ENCODE measurements around the gene NR5A1.

The NR5A1 gene

GRCh38 chr9:124506931-124507879 lies at the start of gene NR5A1:
TSS of gene NR5A1 (minus strand) at chr9:124507399. CDS start at chr9:124503395, 4,004 bp downstream.
- no peak for FAIRE-seq

- FAIRE-seq, result no peak
These were observed 47.8 kb upstream of the NR5A1 start for GRCh38 chr9:124555043-124555442.

GRCh38 chr9:124553738-124554137 lies 46.5 kb upstream of the NR5A1 start:
- FAIRE-seq, result no peak

DNA sequence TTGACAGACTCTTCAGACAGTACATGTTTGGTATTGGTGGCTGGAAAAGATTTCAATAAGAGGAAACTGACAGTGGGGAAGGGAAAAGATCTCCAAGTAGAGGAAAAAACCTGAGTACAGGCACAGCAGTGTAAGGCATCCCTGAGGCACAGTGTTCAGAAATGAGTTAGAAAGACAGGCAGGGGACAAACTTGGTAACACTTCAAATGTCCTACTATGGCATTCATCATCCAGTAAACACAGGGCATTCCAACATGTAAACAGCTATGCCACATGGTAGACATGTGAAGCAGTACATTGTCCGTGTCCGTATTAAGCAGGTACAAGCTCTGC lies 45.0 kb upstream of the NR5A1 start:
- no peak for FAIRE-seq

GRCh38 chr9:124551472-124552272 lies 44.5 kb upstream of the NR5A1 start:
- FAIRE-seq, result no peak

DNA sequence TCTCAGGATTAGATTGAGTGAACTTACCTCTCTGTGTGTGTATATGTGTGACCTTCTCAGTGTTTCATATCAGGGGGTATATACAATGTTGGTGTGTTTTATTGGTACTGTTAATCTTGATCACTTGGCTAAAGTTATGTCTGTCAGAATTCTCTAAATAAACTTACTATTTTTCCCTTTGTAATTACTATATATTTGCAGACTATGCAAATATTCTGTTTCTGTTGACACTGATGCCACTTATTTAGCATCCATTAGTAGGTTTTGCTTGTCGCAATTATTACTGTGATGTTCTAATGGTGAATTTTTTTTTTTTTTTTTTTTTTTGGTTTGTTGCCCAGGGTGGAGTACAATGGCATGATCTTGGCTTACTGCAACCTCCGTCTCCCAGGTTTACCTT lies 42.9 kb upstream of the NR5A1 start:
- FAIRE-seq, result no peak

DNA sequence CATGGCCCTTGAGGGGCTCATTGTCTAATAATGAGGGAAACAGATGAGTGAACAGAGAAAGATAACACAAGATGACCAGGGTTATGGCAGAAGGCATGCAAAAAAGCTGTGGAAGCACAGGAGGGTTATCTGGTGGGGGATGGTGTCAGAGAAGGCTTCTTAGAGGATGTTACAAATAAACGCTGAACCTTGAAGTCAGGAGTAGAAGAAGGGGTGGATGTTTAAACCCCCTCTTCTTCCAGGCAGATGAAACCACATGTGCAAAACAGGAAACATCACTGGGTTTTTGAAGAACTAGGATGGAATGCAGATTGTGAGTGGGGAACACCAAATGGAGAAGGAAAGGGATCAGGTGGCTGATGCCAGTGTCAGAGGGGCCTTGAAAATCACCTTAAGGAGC lies 41.8 kb upstream of the NR5A1 start:
- no peak for FAIRE-seq

DNA sequence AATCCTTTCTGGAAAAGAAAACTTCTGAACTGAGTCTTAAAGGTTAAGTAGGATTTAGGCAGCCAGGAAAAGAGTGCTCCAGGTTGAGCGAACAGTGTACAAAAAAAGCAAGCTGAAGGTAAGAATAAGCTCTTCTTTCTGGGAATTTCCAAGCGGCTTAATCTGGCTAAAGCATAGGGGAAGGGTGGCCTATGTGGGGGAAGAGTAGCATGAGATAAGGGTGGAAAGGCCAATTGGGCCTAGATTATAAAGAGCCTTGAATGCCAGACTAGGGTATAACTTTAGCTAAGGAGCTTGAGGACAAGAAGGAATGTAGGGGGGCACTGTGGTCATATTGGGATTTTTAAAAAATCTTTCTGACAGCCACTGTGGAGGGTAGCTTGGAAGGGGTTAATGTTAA lies 37.3 kb upstream of the NR5A1 start:
- no peak for FAIRE-seq

- FAIRE-seq, result no peak
These were observed 34.6 kb upstream of the NR5A1 start for GRCh38 chr9:124541824-124542223.

DNA sequence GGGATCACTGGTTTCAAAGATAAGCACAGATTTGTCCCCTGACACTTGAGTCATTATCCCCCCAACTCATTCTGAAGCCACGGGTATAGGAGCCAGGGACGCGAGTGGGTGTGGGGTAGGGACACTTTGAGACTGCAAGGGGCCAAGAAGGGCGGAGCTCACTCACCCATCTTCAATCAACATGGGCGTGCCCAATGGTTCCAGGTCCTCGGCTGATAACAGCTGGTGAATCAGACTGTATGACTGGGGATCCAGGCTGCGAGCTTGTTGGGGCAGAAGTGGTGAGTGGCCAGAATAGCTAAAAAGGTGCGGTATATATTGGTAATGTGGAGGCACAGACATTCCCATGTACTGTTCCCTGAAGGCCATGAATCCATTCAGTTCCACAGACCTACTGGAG lies 30.7 kb upstream of the NR5A1 start:
- FAIRE-seq, result no peak

GRCh38 chr9:124535846-124536245 lies 28.6 kb upstream of the NR5A1 start:
- no peak for FAIRE-seq

DNA sequence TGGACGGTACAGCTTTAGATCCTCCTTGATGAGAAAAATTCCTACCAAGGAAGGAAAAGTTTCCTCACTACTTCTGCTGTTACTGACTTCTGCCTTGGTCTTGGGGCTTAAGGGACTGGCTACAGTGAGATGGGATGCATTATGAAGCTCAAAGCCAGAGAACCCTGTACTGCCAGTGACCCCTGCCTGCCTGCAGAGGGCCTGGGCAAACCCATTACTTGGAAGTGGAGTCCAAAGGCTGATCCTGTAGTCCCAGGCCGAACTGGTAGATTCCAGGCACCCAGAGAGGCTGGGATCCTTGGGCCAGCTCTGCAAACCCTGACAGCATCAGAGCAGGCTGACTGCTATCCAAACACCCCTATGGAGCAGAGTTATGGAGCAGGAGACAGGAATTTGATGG lies 25.7 kb upstream of the NR5A1 start:
- no peak for FAIRE-seq

GRCh38 chr9:124531115-124531514 lies 23.9 kb upstream of the NR5A1 start:
- FAIRE-seq, result no peak

GRCh38 chr9:124530246-124530645 lies 23.0 kb upstream of the NR5A1 start:
- FAIRE-seq, result no peak

- FAIRE-seq, result no peak
These were observed 20.6 kb upstream of the NR5A1 start for GRCh38 chr9:124527781-124528180.

DNA sequence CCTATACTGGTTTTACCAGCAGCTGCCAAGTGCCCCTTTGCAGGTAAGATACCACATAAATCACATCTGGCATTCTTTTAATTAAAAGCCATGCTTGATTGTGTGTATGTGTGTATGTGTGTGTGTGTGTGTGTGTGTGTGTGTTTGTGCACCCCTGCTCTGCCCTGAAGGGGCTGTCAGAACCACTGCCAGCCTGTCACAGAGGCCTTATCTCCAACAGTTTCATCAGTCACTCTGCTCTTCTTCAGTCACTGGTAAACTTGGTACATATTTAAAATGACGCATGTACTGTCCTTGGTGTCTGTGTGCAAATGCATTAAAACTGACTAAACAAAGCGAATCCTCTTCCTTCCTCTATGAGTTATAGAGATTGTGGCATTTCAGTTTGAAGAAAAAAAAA lies 19.0 kb upstream of the NR5A1 start:
- FAIRE-seq, result no peak

DNA sequence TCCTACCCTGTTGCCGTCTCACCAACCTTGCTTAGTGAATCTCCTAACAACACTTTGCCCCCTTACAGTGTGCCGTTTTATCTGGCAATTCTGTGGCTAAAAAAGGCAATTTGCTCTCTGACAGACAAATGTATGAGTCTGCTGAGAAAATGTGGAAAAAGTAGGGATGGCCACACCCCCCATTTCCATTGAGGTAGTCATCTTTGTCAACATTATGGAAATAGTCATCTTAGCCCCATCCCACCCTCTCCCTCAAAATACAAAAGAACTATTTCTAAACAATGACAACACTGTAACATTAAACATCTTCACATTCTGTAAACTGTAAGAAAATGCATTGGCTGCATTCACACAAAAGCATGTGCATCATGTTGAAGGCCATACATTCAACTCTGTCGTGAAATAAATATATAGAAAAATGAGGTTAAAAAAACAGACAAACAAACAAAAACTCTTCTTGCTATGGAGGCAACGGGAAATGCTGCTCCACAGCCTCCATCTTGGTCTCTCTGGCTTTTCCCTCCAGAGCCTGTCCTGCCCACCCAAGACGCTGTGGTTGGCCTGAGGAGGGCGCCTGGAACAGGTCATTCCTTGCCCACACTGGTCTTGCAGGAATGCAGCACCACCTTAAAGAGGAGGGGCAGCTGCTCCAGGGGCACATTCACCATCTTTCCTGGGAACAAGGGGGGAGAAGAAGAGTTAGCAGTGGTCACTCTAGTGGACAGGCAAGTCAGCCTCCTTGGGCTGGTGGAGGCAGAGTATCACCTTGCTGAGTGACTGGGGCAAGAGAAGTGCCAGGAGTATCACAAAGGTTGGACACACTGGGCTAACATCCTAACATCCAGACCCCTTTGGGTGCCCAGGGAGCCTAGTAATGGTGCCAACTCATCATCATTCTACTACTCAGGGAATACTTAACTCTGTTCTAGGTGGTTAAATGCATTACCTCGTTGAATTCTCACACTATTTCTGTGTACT lies 15.2 kb upstream of the NR5A1 start:
- no peak for FAIRE-seq

DNA sequence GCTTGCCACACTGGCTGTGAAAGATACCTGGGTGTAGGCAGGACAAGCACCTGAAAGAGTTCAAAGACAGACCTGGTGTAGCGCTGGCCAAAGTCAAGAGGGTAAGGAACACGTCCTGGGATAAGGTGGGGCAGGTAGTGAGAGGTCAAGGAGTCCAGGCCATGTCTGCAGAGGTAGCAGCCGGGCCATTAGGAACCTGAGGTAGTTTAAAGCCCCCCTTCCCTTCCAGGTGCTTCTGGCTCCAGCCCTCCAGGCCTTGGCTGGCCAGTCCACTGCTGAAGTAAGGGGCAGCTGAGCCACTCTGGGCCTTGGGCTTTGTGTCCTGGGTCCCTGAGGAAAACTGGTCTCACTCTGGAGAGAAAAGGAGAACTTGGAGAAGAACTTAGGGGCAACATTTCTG lies 13.9 kb upstream of the NR5A1 start:
- FAIRE-seq, result no peak

DNA sequence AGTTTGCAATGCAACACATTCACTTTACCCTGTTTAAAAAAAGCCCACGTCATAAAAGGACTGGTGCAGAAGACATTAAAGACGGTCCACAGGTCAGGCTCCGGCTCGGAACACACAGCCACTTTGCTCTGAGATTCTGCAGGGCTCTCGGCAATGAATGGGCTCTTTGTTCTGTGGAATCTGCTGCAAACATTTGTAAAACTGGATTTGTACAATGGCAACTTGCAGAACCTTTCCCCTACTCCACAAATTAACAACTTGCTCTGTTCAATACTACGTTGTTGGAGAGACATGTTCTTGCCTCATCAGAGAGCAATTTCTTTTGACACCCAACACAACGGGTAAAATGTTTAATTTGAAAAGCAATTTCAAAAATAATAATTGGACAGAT lies 13.0 kb upstream of the NR5A1 start:
- no peak for FAIRE-seq

GRCh38 chr9:124518116-124518515 lies 10.9 kb upstream of the NR5A1 start:
- no peak for FAIRE-seq

- FAIRE-seq, result no peak
These were observed 10.4 kb upstream of the NR5A1 start for GRCh38 chr9:124517600-124517999.

- no peak for FAIRE-seq
These were observed 7.7 kb upstream of the NR5A1 start for GRCh38 chr9:124514874-124515273.

DNA sequence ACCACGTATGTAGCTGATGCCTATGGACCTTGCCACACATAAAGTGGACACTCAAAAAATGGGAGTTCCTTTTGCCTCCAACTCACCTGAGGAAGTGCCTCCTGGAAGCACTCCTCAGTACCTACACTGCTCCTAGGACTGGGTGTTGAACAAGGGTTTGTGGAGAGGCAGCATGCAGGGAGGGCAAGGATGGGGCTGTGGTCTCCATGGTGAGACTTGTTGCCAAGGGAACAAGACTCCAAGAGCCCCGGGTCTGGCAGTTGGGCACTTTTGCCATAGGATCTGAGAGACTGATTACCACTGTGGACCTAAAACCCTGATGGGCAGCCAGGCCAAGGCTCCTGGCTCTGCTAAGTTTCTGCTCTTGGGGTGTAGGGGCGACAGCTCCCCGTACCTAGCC lies 6.9 kb upstream of the NR5A1 start:
- no peak for FAIRE-seq
